ENCODE results near the gene CDH13.

Gene CDH13

DNA sequence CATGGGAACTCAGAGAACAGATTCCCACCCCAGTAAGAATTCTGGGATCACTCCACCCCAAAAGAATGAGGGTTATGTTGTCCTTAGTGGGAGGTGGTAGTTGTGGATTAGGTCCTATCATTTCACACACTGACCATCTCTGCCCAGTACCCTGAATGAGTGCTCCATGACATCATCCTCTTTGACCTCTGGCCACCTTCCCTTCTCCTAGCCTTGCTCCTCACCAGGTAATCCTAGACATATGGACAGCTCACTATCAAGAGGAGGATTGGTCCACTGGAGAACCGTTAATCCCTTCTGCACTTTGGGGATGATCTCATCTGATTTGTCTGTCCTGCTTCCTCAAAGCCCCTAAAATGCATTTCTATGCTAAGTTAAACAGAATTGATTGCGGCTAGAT lies 642.8 kb downstream of the CDH13 start:
- TF ChIP-seq, protein P1, sequence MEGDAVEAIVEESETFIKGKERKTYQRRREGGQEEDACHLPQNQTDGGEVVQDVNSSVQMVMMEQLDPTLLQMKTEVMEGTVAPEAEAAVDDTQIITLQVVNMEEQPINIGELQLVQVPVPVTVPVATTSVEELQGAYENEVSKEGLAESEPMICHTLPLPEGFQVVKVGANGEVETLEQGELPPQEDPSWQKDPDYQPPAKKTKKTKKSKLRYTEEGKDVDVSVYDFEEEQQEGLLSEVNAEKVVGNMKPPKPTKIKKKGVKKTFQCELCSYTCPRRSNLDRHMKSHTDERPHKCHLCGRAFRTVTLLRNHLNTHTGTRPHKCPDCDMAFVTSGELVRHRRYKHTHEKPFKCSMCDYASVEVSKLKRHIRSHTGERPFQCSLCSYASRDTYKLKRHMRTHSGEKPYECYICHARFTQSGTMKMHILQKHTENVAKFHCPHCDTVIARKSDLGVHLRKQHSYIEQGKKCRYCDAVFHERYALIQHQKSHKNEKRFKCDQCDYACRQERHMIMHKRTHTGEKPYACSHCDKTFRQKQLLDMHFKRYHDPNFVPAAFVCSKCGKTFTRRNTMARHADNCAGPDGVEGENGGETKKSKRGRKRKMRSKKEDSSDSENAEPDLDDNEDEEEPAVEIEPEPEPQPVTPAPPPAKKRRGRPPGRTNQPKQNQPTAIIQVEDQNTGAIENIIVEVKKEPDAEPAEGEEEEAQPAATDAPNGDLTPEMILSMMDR (IDR thresholded peaks at IDR 0.05; ENCODE audit: control insufficient read depth, extremely low read depth, insufficient read depth), result no peak
- no peak for DNase-seq (ENCODE audit: low read depth)
- no peak overlapping the region for H3K4me3 ChIP-seq (ENCODE audit: low read depth, low read length)

DNA sequence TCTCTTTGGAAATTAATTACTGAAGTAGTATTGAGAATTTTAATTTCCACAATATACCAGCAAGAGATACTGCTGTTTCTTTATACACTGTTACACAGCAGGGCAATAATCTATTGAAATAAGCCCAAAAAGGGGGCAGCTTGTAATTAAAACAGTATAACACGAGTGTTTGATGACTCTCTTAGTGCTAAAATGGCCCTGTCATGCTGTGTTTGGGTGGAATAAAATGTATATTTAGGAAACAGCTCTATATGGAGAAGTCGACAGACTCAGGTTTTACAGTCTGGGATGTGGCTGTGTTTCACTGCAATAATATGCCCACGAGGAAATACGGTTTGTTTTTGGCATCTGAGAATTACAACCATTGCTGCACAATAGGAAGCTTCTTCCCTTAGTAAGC lies 643.3 kb downstream of the CDH13 start:
- DNase-seq (ENCODE audit: low read depth), result no peak
- H3K4me3 ChIP-seq (ENCODE audit: low read depth, low read length), result no peak overlapping the region
- TF ChIP-seq, protein P1 (IDR thresholded peaks at IDR 0.05; ENCODE audit: control insufficient read depth, extremely low read depth, insufficient read depth), result no peak

- DNase-seq (ENCODE audit: low read depth), result no peak
- H3K4me3 ChIP-seq (ENCODE audit: low read depth, low read length), result no peak overlapping the region
- TF ChIP-seq, protein P1 (IDR thresholded peaks at IDR 0.05; ENCODE audit: control insufficient read depth, extremely low read depth, insufficient read depth), result no peak
Observed at GRCh38 chr16:83270640-83271039, 643.9 kb downstream of the CDH13 start.

DNA sequence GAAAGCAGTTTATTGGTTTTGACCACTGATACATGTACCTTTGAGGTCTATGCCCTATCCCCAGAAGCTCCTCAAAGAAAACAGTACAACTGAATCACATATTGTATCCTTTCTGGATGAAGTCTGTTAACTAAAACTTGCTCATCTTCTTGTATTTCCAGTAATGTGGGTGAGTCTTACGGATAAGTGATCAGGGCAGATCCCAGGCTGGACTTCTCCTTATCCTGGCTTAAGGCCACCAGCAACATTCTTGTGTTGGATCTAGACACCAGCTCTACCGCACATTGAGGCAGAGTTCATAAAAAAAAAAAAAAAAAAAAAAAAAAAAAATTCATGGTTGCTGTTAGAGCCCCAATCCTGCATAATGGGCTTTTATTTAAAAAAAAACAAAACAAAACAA lies 644.4 kb downstream of the CDH13 start:
- TF ChIP-seq, protein P1 (IDR thresholded peaks at IDR 0.05; ENCODE audit: control insufficient read depth, extremely low read depth, insufficient read depth), result no peak
- DNase-seq (ENCODE audit: low read depth), result no peak
- no peak overlapping the region for H3K4me3 ChIP-seq (ENCODE audit: low read depth, low read length)

DNA sequence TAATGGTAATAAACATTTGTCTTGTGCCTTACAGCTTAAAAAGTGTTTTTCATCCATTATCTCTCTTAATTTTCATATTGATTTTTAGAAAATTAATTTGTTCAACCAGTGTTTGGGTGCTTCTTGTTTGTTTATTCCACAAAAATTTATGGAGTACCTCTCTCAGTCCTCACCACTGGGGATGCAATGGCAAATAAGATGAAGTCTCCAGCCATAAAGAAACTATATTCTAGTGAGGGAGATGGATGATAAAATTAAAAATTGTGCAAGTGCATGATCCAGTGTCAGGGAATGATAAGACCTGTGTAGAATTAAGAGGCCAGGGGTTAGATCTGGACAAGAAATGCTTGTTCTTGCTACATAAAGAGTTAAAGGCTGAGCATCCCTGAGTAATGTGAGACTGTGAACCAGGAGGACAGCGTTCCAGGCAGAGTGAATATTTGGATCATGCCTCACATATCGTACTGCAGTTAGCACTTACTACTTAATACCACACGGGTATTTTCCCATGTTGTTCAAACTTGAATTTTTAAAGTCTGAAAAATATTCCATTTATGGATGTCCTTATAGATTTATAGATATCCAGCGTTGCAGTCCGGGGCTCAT lies 645.3 kb downstream of the CDH13 start:
- TF ChIP-seq, protein P1 (IDR thresholded peaks at IDR 0.05; ENCODE audit: control insufficient read depth, extremely low read depth, insufficient read depth), result no peak
- H3K4me3 ChIP-seq (ENCODE audit: low read depth, low read length), result no peak overlapping the region
- DNase-seq (ENCODE audit: low read depth), result no peak

GRCh38 chr16:83272843-83273242 lies 646.1 kb downstream of the CDH13 start:
- no peak for DNase-seq (ENCODE audit: low read depth)
- H3K4me3 ChIP-seq (ENCODE audit: low read depth, low read length), result no peak overlapping the region
- TF ChIP-seq, protein P1 (IDR thresholded peaks at IDR 0.05; ENCODE audit: control insufficient read depth, extremely low read depth, insufficient read depth), result no peak

DNA sequence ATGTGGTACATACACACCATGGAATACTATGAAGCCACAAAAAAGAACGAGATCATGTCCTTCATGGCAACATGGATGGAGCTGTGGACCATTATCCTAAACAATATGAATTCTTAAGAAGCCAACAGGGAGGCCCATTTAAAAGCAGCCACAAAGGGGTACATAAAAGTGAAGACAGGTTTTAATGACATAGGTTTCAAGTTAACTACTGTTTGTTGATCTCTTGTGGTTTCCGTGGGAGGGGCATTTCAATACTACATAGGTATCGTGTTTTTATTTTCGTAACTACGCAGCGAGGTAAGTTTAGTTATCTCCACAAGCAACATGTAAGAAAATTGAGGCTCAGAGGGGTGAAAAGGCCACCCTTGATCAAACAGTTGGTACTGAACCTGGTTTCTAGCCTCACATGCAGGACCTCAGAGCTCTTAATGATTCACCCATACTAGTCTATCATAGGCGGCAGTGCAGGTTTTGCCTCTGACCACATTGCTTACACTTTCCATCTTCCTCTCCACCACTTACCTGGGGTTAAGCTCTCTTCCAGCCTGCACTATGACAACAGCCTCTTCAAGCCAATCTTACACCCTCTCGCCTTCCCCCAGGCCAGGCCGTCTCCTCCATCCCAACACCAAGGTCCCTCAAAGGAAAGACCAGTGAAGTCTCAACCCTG lies 646.9 kb downstream of the CDH13 start:
- TF ChIP-seq, protein P1 (IDR thresholded peaks at IDR 0.05; ENCODE audit: control insufficient read depth, extremely low read depth, insufficient read depth), result no peak
- no peak for DNase-seq (ENCODE audit: low read depth)
- no peak overlapping the region for H3K4me3 ChIP-seq (ENCODE audit: low read depth, low read length)

All from LNCaP clone FGC (cell line).